ENCODE data around the gene ANAPC4. TPM values are rescaled to one million over a fixed set of nuclear protein-coding genes. Genes with fewer than 3 reads are reported as not detected.
A peak's percentile ranks its signal among the peaks of the same experiment; 100 is the strongest.
"Not testable (repeated sequence)": the region's sequence is repeated elsewhere in the genome, so short reads cannot be mapped to it uniquely, and the experiment has no call there.

ANAPC4 gene, protein sequence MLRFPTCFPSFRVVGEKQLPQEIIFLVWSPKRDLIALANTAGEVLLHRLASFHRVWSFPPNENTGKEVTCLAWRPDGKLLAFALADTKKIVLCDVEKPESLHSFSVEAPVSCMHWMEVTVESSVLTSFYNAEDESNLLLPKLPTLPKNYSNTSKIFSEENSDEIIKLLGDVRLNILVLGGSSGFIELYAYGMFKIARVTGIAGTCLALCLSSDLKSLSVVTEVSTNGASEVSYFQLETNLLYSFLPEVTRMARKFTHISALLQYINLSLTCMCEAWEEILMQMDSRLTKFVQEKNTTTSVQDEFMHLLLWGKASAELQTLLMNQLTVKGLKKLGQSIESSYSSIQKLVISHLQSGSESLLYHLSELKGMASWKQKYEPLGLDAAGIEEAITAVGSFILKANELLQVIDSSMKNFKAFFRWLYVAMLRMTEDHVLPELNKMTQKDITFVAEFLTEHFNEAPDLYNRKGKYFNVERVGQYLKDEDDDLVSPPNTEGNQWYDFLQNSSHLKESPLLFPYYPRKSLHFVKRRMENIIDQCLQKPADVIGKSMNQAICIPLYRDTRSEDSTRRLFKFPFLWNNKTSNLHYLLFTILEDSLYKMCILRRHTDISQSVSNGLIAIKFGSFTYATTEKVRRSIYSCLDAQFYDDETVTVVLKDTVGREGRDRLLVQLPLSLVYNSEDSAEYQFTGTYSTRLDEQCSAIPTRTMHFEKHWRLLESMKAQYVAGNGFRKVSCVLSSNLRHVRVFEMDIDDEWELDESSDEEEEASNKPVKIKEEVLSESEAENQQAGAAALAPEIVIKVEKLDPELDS
- total RNA-seq = 36.8 and 37.0 TPM in 2 replicates

GRCh38 chr4:25376754-25377571, at the start of gene ANAPC4:
Gene ANAPC4 (plus strand): TSS chr4:25377263. CDS start chr4:25377428, 165 bp downstream.
- ChIA-PET CTCF (interaction anchor here (1.1 to 2.1 kb wide), 4 partner anchors 9 to 1672 kb away, joined by 3 to 11 read pairs (median 6); partner anchors contain the start of gene ZCCHC4), POLR2A (interaction anchor here (0.6 to 2.0 kb wide), 9 partner anchors 10 to 792 kb away, joined by 3 to 21 read pairs (median 5); partner anchors contain the start of genes DHX15, SEPSECS and ZCCHC4)
- no peaks in the 10 kb centered on the region for H3K9me3 Mint-ChIP-seq
- intact Hi-C loops (cut with micrococcal nuclease) = loop anchor here (1.0 to 2.0 kb wide), 7 partner anchors 10 to 1480 kb away; partner anchors contain the start of genes SEPSECS and ZCCHC4
- ATAC-seq (ENCODE audit: low read depth) (peak; percentile 94), DNase-seq (peak; percentile 95)
- H3K36me3 Mint-ChIP-seq (ENCODE audit: low read depth) = peaks cover 15% of the 10 kb centered on the region
- peak within 1 kb of the TSS; percentile 81 for H3K27ac Mint-ChIP-seq
- no peaks in the 10 kb centered on the region for H3K27me3 Mint-ChIP-seq
- TF ChIP-seq CTCF (IDR thresholded peaks at IDR 0.05) = no peak
- H3K4me1 Mint-ChIP-seq = peaks cover 5% of the 10 kb centered on the region
- H3K4me3 Mint-ChIP-seq = no peak within 1 kb of the TSS

- H3K9me3 Mint-ChIP-seq; H3K27ac Mint-ChIP-seq; ATAC-seq (ENCODE audit: low read depth); H3K4me3 Mint-ChIP-seq; CTCF ChIA-PET; DNase-seq; H3K4me1 Mint-ChIP-seq; H3K27me3 Mint-ChIP-seq; intact Hi-C loops (cut with micrococcal nuclease); POLR2A ChIA-PET: not testable (repeated sequence)
- peaks cover 19% of the 10 kb centered on the region for H3K36me3 Mint-ChIP-seq (ENCODE audit: low read depth)
These were observed 48.6 kb upstream of the ANAPC4 start for GRCh38 chr4:25328463-25328862.

GRCh38 chr4:25330335-25330734, 46.7 kb upstream of the ANAPC4 start:
- ATAC-seq (ENCODE audit: low read depth) (no peak), DNase-seq (no peak)
- H3K9me3 Mint-ChIP-seq = no peaks in the 10 kb centered on the region
- H3K4me1 Mint-ChIP-seq = peaks cover 9% of the 10 kb centered on the region
- no peak overlapping the region for H3K4me3 Mint-ChIP-seq
- ChIA-PET POLR2A (interaction anchor here (0.5 to 2.0 kb wide), 2 partner anchors 18 to 44 kb away, joined by 4 read pairs; partner anchors contain the start of gene ZCCHC4), CTCF (interaction anchor here (2.5 kb wide), 1 partner anchor 38 kb away, joined by 10 read pairs; no protein-coding TSS in a partner anchor)
- no peak overlapping the region for H3K27ac Mint-ChIP-seq
- H3K36me3 Mint-ChIP-seq (ENCODE audit: low read depth) = peaks cover 26% of the 10 kb centered on the region
- intact Hi-C loops (cut with micrococcal nuclease) = no loop called here
- TF ChIP-seq CTCF (IDR thresholded peaks at IDR 0.05) = no peak
- H3K27me3 Mint-ChIP-seq = no peaks in the 10 kb centered on the region

GRCh38 chr4:25330905-25331808, 45.9 kb upstream of the ANAPC4 start:
- Mint-ChIP-seq H3K4me3 (peak overlapping the region; percentile 64), H3K27me3 (no peaks in the 10 kb centered on the region), H3K36me3 (ENCODE audit: low read depth) (peaks cover 25% of the 10 kb centered on the region), H3K27ac (no peak overlapping the region), H3K9me3 (no peaks in the 10 kb centered on the region), H3K4me1 (peaks cover 9% of the 10 kb centered on the region)
- TF ChIP-seq CTCF (IDR thresholded peaks at IDR 0.05) = no peak
- ChIA-PET POLR2A (interaction anchor here (2.0 kb wide), 1 partner anchor 19 kb away, joined by 4 read pairs; the partner anchor contains the start of gene ZCCHC4), CTCF (interaction anchor here (2.5 kb wide), 1 partner anchor 37 kb away, joined by 10 read pairs; no protein-coding TSS in a partner anchor)
- no peak for DNase-seq
- intact Hi-C loops (cut with micrococcal nuclease) = no loop called here
- ATAC-seq (ENCODE audit: low read depth) = no peak
